GM18520 (cell line): Measurements from ENCODE around the gene TMEM131L.
"Not testable (repeated sequence)": the region's sequence is repeated elsewhere in the genome, so short reads cannot be mapped to it uniquely, and the experiment has no call there.

ENCODE experiments used
- ATAC-seq: cut with Tn5 transposase; IDR thresholded peaks from one replicate; pipeline ENCODE4 v1.9.1; 2021; ENCODE audit not compliant: unreplicated experiment

TMEM131L gene, protein sequence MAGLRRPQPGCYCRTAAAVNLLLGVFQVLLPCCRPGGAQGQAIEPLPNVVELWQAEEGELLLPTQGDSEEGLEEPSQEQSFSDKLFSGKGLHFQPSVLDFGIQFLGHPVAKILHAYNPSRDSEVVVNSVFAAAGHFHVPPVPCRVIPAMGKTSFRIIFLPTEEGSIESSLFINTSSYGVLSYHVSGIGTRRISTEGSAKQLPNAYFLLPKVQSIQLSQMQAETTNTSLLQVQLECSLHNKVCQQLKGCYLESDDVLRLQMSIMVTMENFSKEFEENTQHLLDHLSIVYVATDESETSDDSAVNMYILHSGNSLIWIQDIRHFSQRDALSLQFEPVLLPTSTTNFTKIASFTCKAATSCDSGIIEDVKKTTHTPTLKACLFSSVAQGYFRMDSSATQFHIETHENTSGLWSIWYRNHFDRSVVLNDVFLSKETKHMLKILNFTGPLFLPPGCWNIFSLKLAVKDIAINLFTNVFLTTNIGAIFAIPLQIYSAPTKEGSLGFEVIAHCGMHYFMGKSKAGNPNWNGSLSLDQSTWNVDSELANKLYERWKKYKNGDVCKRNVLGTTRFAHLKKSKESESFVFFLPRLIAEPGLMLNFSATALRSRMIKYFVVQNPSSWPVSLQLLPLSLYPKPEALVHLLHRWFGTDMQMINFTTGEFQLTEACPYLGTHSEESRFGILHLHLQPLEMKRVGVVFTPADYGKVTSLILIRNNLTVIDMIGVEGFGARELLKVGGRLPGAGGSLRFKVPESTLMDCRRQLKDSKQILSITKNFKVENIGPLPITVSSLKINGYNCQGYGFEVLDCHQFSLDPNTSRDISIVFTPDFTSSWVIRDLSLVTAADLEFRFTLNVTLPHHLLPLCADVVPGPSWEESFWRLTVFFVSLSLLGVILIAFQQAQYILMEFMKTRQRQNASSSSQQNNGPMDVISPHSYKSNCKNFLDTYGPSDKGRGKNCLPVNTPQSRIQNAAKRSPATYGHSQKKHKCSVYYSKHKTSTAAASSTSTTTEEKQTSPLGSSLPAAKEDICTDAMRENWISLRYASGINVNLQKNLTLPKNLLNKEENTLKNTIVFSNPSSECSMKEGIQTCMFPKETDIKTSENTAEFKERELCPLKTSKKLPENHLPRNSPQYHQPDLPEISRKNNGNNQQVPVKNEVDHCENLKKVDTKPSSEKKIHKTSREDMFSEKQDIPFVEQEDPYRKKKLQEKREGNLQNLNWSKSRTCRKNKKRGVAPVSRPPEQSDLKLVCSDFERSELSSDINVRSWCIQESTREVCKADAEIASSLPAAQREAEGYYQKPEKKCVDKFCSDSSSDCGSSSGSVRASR (N-terminal part only)

DNA sequence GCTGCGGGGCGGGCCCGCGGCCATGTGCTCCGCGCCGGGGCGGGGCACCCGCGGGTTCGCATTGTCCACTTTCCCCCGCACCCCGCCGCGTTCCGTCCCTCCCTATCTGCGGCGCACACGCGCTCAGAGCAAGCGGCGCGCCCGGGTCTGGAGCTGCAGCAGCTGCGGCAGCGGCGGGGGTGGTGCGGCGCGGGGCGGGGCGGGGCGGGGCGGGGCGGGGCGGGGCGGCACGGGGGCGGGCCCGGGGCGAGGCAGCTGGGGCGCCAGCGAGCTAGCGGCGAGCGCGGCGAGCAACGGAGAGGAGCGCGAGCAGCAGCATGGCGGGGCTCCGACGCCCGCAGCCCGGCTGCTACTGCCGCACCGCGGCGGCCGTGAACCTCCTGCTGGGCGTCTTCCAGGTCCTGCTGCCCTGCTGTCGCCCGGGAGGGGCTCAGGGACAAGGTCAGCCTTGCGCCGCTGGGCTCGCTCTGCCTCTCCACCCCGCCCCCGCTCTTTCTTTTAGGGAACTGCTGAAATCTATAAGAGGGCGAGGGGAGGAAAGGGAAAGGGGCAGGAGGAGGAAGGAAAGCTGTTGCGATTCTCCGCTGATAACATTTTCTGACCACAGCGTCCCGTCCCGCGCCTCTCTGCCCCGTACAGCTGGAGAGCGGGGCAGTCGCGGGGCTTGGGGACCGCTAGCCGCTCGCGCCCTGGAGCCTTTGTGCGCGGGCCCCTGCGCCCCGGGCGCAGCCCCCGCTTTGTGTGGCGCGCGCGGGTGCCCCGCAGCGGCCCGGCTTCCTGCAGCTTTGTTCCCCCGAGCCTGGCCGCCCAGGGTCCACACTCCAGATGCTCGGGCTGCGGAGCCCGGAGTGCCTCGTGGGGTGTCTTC, at the start of gene TMEM131L:
TSS of gene TMEM131L (plus strand) at position 280 of the 868 bp plus-strand sequence. CDS start at position 318, 38 bp downstream.
- no peak for ATAC-seq

DNA sequence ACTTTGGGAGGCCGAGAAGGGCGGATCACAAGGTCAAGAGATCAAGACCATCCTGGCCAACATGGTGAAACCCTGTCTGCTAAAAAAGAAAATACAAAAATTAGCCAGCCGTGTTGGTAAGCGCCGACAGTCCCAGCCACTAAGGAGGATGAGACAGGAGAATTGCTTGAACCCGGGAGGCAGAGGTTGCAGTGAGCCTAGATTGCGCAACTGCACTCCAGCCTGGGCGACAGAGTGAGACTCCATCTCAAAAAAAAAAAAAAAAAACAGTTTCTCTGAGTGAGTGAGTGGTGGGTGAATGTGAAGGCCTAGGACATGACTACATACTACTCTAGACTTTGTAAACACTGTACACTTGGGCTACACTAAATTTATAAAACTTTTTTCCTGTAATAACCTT, 49.7 kb upstream of the TMEM131L start:
- not testable (repeated sequence) for ATAC-seq

DNA sequence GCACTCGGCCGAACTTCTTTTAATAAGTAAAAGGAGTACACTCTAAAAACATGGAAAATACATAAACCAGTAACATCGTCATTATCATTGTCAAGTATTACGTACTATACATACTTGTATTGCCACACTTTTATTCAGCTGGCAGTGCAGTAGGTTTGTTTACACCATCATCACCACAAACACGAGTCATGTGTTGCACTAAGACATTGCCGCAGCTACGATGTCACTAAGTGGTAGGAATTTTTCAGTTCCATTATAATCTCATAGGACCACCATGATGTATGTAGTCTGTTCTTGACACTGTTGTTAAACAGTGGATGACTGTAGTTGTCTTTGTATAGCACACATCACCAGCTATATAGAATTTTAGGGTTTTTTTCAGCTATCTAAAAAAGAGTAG, 48.0 kb upstream of the TMEM131L start:
- ATAC-seq = no peak

DNA sequence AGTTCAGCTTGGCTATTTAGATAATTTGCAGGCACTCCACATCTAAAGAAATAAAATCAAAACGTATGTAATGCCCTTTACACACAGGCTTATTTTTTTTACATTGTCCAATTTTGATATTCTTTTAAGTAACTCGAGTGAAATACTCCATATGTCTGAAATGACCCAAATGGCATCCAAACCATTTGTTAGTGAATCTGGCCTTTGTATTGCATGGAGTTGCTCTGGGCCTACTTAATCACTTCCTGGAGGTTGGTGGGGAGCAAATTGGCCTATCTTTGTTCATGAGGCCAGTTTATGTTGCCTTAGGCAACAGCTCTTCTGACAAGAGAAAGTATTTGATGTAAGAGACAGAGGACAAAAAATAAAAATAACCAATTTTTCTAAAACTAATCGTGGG, 47.6 kb upstream of the TMEM131L start:
- no peak for ATAC-seq

DNA sequence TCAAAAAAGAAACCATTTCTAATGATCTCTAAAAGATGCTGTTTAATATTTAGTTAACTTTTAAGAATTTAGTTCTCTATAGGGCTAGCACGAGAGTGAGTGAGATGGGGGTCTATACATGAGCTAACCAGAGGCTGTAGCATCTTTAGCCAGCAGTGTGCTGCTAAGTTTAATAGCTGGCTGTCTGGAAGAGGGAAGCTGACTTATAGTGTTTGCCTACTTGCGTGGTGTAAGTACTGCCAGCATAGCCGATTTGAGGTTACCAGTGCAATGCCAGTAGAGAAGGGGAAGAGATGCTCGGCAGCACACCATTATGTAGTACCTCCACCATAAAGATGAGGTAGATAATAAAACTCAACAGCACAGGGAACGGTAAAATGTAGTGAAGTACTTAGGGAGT, 47.1 kb upstream of the TMEM131L start:
- no peak for ATAC-seq

DNA sequence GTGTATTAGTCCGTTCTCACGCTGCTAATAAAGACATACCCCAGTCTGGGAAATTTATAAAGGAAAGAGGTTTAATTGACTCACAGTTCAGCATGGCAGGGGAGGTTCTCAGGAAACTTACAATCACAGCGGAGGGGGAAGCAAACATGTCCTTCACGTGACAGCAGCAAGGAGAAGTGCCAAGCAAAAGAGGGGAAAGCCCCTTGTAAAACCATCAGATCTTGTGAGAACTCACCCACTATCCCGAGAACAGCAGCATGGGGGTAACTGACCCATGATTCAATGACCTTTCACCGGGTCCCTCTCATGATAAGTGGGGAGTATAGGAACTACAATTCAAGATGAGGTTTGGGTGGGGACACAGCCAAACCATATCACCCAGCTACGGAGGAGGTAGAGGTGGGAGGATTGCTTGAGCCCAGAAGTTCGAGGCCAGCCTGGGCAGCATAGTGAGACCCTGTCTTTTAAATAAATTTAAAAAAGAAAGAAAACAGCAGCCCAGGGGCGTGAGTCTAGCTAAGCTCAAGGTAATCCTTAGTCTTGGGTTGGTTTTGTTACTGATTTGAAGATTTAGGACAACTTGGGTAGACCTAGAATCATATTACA, 46.4 kb upstream of the TMEM131L start:
- no peak for ATAC-seq

DNA sequence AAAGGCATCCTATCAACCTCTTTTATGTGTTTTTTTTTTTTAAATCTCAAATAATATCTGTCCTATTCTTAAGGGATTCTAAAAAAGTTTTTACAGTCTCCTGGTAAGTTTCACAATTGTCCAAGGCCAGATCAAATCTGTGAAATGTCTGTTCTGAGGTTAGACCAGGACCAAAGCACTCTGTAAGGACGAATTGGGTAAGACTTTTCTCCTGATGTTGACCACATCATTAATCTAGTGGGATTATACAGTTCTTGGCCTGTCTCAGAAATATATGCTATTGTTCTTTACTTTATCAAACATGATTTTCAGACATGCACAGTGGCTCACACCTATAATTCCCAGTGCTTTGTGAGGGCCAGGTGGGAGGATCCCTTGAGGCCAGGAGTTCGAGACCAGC, 45.8 kb upstream of the TMEM131L start:
- no peak for ATAC-seq

DNA sequence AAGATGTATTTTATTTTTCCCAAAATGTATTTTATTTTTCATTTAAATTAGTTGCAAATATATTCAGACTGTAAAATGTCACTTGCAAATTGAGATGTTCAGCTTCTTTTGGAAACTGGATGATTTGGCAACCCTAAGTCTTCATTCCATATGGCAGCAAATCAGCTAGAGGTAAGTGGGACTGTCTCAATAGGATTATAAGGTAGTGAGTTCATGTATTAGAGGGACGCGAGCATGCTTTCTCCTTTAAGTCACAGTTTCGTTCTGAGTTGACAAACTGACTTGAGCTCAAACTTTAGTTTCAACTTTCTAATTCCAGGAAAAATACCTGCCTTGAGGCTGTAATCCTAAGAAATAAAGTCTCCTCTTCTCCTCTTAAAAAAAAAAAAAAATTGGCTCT, 44.2 kb upstream of the TMEM131L start:
- ATAC-seq = peak; percentile 52

DNA sequence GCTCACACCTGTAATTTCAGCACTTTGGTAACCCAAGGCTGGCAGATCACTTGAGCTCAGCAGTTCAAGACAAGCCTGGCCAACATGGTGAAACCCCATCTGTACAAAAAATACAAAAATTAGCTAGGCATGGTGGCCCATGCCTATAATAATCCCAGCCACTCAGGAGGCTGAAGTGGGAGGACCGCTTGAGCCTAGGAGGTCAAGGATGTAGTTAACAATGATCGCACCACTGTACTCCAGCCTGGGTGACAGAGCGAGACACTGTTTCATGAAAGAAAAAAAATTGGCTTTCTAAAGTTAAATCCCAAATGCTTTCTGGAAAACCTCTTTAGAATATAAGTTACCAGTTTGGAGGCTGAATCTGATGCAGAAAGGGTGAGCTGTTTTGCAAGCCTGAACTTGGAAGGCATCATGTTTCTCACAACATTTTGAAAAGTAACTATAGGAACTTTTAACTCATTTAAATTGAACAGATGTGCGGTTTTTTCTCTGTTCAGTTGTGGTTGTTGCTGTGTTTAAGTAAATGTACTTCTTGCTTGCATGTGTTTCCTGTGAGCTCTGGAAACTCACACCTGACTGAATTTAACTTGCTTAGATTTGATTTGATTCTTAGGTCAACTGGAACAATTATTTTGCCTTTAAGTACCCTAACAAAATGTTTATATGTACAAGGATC, 39.8 kb upstream of the TMEM131L start:
- ATAC-seq = no peak

DNA sequence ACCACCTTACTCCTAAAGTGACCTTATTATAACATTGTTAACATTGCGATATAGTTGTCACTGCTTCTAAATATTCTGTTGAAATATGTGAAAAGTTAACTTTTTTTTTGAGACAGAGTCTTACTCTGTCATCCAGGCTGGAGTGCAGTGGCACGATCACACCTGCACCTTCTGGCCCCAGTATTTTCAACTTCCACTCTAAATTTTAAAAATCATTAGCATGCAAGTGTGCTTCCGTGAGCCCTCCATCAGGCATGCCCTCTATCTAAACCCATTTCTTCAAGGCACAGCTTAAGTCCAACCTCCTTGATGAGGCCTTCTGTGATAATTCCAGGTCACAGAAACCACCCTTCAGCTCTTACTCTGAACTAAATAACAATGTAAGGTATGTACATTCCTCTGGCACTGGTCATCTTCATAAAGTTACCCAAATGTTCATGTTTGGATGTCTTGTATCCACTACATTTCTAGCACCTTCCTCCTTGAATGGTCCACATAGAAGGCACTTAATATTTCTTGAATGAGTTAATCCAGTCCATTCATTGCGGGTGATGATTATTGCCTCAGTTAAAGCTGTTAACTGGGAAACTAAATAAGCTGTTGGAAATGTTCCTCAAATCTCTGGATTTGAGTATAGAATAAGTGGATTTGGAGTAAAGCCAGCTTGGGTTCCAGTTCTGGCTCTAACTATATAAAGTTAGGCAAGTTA, 38.6 kb upstream of the TMEM131L start:
- no peak for ATAC-seq

DNA sequence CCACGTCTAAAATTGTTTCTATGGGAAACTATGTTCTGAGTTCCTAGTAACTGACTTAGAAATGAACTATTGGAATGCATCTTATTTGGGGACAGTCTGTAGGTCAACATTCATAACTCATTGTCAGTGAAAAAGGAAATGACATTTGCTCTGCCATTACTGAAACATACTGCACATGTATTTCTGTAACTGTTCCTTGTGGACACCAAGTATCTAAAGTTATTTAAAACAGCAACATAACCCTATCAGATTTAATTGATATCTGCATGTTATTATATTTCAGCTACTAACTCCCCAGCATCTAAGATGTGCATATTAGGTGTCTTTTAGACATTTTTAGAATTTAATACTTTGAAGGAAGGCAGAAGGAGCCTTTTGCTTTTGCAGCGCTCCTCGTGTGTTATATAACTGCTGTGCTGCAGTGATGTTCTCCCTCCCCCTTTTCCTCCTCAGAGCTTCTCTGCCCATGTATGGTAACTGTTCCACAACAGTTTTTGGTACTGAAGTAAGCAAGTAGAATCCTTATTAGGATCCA, 37.2 kb upstream of the TMEM131L start:
- no peak for ATAC-seq

DNA sequence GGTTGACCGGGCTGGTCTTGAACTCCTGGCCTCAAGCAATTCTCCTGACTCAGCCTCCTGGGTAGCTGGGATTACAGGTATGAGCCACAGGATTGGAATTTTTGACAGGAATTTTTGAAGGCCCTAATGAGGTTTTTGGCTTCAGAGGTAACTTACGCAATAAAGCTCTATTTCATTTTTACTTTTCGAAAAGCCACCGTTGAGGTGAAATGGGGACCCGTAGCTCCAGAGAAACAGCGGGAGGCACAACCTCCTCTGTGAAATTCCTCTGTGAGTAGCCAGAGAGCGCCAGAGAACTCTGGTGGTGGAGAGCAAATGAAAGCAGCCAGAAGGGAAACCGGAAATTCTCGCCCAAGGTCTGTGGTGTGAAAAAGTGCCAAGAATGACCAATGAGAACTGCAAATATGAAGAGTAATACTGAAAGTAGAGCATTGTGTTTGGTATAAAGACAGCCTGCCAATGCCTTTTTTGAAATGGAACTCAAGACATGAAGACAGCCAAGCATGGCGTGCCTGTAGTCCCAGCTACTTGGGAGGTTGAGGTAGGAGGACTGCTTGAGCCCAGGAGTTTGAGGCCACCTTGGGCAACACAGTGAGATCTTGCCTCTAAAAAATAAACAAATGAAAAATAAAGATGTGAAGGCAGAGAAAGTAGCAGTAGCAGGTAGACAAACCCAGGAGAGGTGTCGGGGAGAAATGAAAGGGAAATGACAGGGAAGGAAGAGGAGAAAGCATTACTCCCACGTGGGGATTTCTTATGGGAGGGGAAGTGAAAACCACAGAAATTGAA, 33.0 kb upstream of the TMEM131L start:
- peak; percentile 95 for ATAC-seq

DNA sequence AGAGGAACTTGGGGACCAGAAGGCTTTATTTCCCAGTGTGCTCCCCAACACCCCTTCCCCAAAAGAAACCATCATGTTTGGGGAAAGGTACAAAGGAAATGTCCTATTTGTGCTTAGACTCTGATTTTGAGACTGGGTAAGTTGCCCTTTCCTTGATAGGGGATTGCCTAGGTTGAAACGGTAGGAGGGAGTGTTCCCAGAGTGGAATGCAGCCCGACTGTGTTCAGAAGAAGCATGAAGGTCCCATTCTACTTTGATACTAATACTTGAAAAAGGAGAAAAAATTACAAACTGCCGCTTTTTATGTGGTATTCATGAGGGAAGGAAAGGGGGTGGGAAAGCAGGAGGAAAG, 32.4 kb upstream of the TMEM131L start:
- ATAC-seq = no peak

DNA sequence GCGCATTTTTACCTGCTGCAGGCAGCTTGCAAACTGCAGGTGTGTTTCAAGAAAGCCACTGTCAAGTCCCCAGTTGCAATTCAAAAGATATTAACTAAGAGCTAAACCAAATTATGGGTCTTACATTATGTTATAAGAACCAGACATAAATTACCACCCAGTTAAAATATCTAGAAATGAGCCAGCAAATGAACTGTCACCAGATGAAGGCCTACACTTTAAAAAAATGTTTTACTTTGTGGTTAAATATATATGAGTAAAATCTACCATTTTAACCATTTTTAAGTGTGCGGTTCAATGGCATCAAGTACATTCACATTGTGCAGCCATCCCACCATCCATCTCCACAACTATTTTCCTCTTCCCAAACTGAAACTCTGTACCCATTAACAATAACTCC, 32.0 kb upstream of the TMEM131L start:
- no peak for ATAC-seq

DNA sequence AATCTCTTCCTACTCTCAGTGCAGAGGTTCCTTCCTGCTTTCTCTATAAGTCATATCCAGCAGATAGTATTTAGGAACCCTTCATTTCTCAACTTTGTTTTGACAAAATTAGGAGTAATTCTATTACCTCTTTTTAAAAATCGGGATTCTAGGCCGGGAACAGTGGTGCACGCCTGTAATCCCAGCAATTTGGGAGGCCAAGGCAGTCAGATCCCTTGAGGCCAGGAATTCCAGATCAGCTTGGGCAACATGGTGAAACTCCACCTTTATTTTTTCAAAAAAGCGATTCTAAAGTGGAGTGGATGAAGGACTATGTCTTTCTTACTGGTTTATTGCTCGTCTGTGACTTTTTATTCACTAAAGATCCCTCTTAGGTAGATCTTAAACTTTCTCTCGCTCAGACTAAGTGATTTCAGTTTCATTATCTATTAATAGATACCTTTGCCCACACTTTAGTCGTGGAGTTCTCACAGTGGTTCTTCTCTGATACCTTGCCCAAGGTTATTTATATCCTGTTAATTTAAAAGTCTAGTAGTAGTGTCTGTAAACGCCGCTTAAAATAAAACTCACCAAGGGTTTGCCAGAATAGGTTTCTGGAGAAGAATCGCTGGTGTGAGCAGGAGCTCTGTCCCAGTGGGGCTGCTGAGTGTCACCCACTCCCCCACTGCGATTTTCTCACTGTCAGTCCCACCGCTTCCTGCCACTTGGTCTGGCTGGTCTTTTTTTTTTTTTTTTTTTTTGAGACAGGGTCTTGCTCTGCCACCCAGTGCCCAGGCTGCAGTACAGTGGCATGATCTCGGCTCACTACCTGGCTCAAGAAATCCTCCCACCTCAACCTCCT, 27.0 kb upstream of the TMEM131L start:
- peak; percentile 73 for ATAC-seq

DNA sequence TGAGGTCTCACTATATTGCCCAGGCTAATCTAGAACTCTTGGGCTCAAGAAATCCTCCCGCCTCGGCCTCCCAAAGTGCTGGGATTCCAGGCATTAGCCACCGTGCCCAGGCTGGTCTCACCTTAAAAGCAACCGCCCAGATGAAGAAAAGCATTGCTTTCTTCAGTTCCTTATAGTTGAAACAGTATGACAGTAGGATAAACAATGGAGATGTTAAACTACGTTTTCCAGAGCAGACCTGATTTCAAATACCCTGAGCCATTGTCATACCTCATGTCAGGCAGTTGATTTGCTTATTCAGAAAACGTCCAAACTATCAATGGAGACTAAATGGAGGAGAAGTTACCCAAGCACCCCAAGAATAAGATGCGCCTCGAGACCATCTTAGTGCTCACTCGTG, 26.3 kb upstream of the TMEM131L start:
- ATAC-seq = no peak

DNA sequence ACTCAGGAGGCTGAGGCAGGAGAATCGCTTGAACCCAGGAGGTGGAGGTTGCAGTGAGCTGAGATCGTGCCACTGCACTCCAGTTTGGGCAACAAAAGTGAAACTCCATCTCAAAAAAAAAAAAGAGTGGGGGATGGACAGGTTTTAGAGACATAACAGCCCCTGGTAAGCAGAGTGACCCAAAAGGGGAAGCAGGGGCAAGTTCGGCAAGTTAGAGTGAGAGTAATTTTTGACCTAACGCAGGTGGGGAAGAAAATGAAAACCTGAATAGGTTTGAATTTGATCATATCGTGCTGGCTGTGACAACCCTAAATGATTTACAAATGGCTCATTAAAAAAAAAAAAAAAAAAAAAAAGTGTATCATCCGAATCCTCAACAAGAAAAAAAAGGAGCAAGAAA, 25.7 kb upstream of the TMEM131L start:
- ATAC-seq = no peak
